Measurements from ENCODE around the gene NLGN1. TPM values are rescaled to one million over a fixed set of nuclear protein-coding genes. Genes with fewer than 3 reads are reported as not detected.

The NLGN1 gene
- total and polyA plus RNA-seq, 2 of the 8 experiments (the other 6 are each of a cell fraction or from before 2014, with no cell fraction given), result 7.8 to 14.8 TPM

DNA sequence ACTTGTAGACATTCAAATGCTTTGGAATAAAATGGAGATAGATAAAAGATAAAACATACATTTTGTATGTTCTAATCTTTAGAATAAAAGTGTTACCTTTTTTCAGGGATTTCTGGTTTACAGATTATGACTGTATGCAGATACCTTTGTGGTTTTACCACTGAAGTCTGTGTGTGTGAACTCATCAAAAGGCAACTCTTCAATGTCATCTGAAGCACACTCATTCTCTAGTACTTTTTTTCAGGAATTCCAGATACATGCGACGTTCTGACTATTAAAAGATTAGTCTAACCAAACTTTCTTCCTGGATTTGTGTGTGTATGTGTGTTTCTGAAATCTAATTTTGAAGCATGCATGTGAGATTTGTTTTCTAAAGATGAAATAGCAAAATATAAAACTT, 188.6 kb downstream of the NLGN1 start (continued):
- TF ChIP-seq, protein P1, sequence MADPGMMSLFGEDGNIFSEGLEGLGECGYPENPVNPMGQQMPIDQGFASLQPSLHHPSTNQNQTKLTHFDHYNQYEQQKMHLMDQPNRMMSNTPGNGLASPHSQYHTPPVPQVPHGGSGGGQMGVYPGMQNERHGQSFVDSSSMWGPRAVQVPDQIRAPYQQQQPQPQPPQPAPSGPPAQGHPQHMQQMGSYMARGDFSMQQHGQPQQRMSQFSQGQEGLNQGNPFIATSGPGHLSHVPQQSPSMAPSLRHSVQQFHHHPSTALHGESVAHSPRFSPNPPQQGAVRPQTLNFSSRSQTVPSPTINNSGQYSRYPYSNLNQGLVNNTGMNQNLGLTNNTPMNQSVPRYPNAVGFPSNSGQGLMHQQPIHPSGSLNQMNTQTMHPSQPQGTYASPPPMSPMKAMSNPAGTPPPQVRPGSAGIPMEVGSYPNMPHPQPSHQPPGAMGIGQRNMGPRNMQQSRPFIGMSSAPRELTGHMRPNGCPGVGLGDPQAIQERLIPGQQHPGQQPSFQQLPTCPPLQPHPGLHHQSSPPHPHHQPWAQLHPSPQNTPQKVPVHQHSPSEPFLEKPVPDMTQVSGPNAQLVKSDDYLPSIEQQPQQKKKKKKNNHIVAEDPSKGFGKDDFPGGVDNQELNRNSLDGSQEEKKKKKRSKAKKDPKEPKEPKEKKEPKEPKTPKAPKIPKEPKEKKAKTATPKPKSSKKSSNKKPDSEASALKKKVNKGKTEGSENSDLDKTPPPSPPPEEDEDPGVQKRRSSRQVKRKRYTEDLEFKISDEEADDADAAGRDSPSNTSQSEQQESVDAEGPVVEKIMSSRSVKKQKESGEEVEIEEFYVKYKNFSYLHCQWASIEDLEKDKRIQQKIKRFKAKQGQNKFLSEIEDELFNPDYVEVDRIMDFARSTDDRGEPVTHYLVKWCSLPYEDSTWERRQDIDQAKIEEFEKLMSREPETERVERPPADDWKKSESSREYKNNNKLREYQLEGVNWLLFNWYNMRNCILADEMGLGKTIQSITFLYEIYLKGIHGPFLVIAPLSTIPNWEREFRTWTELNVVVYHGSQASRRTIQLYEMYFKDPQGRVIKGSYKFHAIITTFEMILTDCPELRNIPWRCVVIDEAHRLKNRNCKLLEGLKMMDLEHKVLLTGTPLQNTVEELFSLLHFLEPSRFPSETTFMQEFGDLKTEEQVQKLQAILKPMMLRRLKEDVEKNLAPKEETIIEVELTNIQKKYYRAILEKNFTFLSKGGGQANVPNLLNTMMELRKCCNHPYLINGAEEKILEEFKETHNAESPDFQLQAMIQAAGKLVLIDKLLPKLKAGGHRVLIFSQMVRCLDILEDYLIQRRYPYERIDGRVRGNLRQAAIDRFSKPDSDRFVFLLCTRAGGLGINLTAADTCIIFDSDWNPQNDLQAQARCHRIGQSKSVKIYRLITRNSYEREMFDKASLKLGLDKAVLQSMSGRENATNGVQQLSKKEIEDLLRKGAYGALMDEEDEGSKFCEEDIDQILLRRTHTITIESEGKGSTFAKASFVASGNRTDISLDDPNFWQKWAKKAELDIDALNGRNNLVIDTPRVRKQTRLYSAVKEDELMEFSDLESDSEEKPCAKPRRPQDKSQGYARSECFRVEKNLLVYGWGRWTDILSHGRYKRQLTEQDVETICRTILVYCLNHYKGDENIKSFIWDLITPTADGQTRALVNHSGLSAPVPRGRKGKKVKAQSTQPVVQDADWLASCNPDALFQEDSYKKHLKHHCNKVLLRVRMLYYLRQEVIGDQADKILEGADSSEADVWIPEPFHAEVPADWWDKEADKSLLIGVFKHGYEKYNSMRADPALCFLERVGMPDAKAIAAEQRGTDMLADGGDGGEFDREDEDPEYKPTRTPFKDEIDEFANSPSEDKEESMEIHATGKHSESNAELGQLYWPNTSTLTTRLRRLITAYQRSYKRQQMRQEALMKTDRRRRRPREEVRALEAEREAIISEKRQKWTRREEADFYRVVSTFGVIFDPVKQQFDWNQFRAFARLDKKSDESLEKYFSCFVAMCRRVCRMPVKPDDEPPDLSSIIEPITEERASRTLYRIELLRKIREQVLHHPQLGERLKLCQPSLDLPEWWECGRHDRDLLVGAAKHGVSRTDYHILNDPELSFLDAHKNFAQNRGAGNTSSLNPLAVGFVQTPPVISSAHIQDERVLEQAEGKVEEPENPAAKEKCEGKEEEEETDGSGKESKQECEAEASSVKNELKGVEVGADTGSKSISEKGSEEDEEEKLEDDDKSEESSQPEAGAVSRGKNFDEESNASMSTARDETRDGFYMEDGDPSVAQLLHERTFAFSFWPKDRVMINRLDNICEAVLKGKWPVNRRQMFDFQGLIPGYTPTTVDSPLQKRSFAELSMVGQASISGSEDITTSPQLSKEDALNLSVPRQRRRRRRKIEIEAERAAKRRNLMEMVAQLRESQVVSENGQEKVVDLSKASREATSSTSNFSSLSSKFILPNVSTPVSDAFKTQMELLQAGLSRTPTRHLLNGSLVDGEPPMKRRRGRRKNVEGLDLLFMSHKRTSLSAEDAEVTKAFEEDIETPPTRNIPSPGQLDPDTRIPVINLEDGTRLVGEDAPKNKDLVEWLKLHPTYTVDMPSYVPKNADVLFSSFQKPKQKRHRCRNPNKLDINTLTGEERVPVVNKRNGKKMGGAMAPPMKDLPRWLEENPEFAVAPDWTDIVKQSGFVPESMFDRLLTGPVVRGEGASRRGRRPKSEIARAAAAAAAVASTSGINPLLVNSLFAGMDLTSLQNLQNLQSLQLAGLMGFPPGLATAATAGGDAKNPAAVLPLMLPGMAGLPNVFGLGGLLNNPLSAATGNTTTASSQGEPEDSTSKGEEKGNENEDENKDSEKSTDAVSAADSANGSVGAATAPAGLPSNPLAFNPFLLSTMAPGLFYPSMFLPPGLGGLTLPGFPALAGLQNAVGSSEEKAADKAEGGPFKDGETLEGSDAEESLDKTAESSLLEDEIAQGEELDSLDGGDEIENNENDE (IDR thresholded peaks at IDR 0.05; ENCODE audit: insufficient replicate concordance, low read length), result no peak
- TF ChIP-seq ZNF274 (IDR thresholded peaks at IDR 0.05; ENCODE audit: borderline replicate concordance, extremely low read depth, low read length), result no peak
- no peak for TF ChIP-seq RAD21 (IDR thresholded peaks at IDR 0.05 in 1 of 2, conservative IDR thresholded peaks at IDR 0.05 in 1 of 2; ENCODE audit: low read depth in 2 of 2, low read length in 2 of 2)
- no peak for TF ChIP-seq KDM4A (IDR thresholded peaks at IDR 0.05; ENCODE audit: low read depth, low read length, severe bottlenecking)
- no peak for TF ChIP-seq SIRT6 (IDR thresholded peaks at IDR 0.05; ENCODE audit: low read length)
- no peak for TF ChIP-seq HDAC6 (IDR thresholded peaks at IDR 0.05; ENCODE audit: low read depth, low read length)
